GM19240 (cell line): ENCODE measurements around the gene SLC25A42.

ENCODE experiments used
- DNase-seq: peaks from one replicate; pipeline ENCODE4 v3.0.0; 2011; ENCODE audit warnings: low spot score; ENCODE audit not compliant: insufficient read length

Gene SLC25A42

GRCh38 chr19:19050731-19051130 is 13.1 kb upstream of the SLC25A42 start:
- no peak for DNase-seq

- DNase-seq: no peak
Observed at GRCh38 chr19:19051478-19052213, 12.1 kb upstream of the SLC25A42 start.

DNA sequence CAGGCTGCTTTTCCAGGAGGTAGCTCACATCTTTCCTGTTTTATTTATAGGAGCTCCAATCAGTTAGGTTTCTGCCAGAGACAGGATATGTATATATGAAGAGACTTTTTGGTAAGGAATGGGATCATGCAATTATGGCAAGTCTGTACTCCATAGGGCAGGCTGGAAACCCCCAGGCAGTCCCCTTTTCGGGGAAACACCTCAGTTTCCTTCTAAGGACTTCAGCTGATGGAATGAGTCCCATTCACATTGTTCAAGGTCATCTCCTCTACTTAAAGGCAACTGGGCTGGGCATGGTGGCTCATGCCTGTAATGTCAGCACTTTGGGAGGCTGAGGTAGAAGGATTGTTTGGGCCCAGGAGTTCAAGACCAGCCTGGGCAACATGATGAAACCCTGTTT is 10.9 kb upstream of the SLC25A42 start:
- DNase-seq: no peak

DNA sequence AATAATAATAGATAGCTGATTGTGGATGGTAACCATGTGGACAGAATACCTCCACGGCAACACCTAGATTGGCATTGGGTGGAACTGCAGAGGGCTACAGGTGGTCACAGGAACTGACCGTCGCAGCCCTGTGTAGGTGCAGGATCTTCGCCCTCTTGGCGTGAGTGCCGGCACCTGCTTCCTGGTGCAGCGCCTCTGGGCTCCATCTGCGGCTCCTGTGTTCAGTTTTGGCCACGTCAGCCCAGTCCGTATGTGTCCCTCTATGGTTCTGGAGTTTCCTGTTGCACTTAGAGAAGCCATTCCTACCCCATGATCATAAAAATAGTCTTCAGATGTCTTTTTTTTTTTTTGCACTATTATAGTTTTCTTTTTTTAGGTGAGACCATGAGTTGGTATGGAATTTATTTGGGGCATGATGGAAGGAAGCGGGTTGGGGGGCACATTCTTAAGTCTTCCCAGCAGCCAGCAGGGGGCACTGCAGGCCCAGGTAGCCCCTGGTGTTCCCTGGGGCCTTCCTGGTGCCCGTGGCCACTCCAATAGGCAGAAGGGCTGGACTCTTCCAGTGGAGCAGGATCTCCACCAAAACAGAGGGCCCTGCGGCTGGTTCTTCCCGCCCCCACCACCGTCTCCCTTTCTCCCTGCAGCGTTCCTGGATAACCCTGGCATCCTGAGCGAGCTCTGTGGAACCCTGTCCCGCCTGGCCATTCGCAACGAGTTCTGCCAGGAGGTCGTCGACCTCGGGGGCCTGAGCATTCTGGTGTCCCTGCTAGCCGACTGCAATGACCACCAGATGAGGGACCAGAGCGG is 10.1 kb upstream of the SLC25A42 start:
- DNase-seq: peak; percentile 32

- DNase-seq: no peak
Observed at GRCh38 chr19:19054315-19054938, 9.4 kb upstream of the SLC25A42 start.

GRCh38 chr19:19054939-19055440 is 8.8 kb upstream of the SLC25A42 start:
- no peak for DNase-seq

DNA sequence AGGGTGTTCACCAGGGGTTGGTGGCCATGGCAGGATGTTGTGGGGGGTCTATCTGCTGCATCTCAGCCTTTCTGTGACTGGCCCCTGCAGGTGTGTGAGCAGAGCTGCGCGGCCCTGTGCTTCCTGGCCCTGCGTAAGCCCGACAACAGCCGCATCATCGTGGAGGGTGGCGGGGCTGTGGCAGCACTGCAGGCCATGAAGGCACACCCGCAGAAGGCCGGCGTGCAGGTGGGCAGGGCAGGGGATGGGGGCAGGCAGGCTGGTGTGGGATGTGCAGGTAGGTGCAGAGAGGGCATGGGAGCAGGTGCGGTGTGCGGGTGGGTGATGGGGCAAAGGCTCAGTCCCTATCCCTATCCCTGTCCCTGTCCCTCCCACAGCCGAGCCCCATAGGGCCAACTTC is 8.1 kb upstream of the SLC25A42 start:
- no peak for DNase-seq

DNA sequence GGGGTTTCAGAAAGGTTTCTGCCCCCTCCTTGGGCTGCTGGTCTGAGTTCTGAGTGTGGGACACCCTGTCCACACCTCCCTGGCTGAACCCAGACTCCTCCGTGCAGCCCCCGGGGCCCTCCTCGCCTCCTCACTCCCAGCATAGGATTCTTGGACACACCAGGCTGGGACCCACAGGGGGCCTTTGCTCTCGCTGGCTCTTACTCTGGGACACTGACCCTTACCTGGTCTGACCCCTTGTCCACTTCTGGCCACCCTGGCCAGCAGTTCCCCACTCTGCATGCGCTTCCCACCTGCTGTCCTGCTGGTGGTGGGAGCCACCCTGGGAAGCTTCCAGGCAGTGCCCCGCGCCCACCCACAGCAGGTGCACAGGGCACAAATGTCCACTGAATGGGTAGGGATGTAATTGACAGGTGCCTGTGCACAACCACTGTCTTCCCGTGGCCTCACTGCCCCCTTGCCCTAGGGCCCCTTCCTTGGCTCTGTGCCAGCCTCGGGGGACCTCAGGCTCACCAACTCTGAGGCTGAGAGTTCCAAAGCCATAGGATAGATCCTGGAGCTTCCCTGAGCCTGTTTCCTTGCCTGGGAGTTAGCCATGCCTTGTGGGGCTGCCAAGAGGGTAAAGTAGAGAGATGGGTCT is 7.0 kb upstream of the SLC25A42 start:
- no peak for DNase-seq

- DNase-seq: no peak
Observed at GRCh38 chr19:19057317-19057716, 6.5 kb upstream of the SLC25A42 start.

DNA sequence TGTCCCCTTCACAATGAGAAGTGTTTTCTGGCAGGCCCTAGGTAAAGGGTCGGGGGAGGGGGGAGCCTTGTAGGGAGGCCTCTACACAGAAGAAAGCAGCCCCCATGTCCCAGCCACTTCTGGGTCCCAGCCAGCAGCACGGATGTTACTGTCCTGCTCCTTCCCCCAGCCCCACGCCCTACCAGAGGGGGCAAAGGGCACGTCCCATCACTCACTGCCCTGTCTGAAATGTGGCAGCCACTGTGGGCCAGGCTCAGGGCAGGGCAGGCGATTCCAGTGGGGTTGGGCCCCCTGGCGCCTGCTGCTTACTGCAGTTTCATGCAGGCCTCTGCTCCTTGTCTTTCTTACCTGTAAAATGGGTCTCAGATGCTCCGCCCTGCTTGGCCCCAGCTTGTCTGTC is 6.1 kb upstream of the SLC25A42 start:
- no peak for DNase-seq

- DNase-seq: no peak
Observed at GRCh38 chr19:19059018-19059836, 4.6 kb upstream of the SLC25A42 start.

DNA sequence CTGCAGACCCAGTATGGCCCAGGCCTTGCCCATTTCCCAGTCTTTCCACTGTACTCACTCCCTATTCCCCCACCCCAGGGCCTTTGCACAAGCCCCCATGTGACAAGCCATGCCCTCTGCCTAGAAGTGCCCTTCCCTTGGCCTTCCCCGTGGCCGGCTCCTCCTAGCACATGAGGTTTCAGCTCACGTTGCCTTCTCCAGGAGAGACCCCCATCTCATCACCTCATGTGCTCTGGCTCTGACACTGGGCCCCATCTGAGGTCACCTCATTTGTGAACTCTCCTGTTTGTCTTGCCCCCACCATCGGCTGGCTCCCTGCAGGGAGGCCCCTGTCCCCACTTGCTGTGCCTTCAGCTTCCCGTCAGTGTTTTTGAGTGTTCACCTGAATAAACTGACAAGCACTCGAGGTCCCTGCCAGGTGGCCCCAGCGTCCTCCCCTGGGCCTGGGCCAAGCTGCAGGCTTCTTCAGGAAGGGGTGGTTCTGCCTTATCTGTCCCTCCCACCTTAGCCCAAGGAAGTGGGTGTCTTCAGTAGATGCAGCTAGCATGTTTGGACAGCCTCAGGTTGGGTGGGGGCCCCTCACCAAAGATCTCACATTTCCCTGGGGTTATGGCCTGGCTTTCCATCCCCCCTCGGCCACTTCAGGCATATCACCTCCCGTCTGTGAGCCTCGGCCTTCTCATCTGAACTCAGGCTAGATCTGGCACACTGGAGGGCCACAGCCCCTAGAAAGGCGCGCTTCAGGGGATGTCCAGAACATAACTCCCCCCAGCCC is 3.8 kb upstream of the SLC25A42 start:
- DNase-seq: no peak

- no peak for DNase-seq
Observed at GRCh38 chr19:19061506-19061905, 2.3 kb upstream of the SLC25A42 start.

GRCh38 chr19:19062454-19063182 is 1.2 kb upstream of the SLC25A42 start:
- DNase-seq: no peak

- no peak for DNase-seq
Observed at GRCh38 chr19:19064098-19064722, 416 bp downstream of the SLC25A42 start.

DNA sequence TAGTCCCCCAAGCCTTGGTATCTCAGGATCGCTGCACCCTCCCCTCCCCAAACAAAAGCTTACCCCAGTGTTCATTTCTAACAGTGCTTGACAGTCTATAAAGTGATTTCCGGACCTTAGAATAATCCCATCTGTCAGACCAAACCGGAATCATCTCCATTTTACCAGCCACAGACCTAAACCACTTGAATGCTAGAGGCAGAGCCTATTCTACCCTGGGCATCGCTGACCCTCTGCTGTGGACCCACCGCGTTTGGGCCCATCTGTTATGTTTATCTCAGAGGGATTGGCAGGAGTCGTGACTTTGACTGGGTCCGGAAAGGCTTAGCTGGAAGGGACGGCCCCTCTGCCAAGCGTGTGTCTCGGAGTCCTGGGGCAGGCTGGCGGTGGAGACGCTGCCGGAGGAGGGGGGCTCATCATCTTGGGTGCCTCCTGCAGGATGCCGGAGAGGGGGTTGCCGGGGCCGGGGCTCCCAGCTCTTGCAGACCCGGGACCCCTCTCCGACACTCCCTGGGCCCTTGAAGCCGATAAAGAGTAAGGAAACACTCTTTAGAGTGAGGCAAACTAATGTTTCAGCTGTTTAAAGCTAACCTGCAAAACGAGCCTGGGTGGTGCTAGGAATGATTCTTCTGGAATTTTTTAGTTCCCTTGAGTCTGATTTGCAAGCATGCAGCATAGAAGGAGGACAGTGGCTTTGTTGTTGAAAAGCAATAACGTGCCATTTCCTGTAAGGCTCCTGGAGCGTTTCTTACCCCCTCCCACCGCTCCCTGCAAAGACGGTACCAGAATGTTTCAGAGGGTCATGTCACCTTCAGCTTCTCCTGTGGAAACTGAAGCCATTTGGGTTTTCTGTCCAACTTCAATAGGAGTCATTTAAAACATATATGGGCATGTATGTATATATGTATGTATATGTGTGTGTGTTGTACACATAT is 1.3 kb downstream of the SLC25A42 start:
- DNase-seq: peak; percentile 26

GRCh38 chr19:19067276-19068072 is 3.7 kb downstream of the SLC25A42 start:
- no peak for DNase-seq
